Muscle of arm (tissue), 12 donors: ENCODE data around the gene VGLL3. TPM values are rescaled to one million over a fixed set of nuclear protein-coding genes. Genes with fewer than 3 reads are reported as not detected.

Experiments used
- DNase-seq: peaks from one replicate; pipeline ENCODE4 v3.0.0-alpha.2; 2013
- polyA plus RNA-seq, 12 donors: library from polyadenylated mRNA; unstranded; fragments of 120-200 nt; gene quantifications; one replicate each; pipeline ENCODE4 v1.2.1, GENCODE V29; 2013; ENCODE audit not compliant: insufficient read length in 12 of 12

Gene VGLL3
- polyA plus RNA-seq, 12 donors: 29.8 to 55.0 (median 34.4) TPM; not detected in 1

GRCh38 chr3:86954747-86955146 lies 36.2 kb downstream of the VGLL3 start:
- peak; percentile 51 for DNase-seq

GRCh38 chr3:86954226-86954625 lies 36.7 kb downstream of the VGLL3 start:
- no peak for DNase-seq

GRCh38 chr3:86951322-86951721 lies 39.6 kb downstream of the VGLL3 start:
- DNase-seq: no peak

- DNase-seq: no peak
Measured at GRCh38 chr3:86950717-86951116, 40.2 kb downstream of the VGLL3 start.

GRCh38 chr3:86949850-86950249 lies 41.1 kb downstream of the VGLL3 start:
- no peak for DNase-seq

- DNase-seq: peak; percentile 35
Measured at GRCh38 chr3:86948822-86949221, 42.1 kb downstream of the VGLL3 start.

- DNase-seq: peak; percentile 55
Measured at GRCh38 chr3:86942206-86942605, 48.7 kb downstream of the VGLL3 start.

GRCh38 chr3:86938416-86939105 lies 52.4 kb downstream of the VGLL3 start:
- DNase-seq: peak; percentile 54

GRCh38 chr3:86937306-86937791 lies 53.6 kb downstream of the VGLL3 start:
- DNase-seq: peak; percentile 59

- no peak for DNase-seq
Measured at GRCh38 chr3:86934851-86935250, 56.1 kb downstream of the VGLL3 start.

GRCh38 chr3:86930831-86931230 lies 60.1 kb downstream of the VGLL3 start:
- DNase-seq: no peak

- DNase-seq: no peak
Measured at GRCh38 chr3:86930181-86930580, 60.8 kb downstream of the VGLL3 start.

GRCh38 chr3:86929046-86929445 lies 61.9 kb downstream of the VGLL3 start:
- DNase-seq: no peak

- DNase-seq: no peak
Measured at GRCh38 chr3:86923071-86923491, 67.9 kb downstream of the VGLL3 start.

GRCh38 chr3:86921971-86922680 lies 68.8 kb downstream of the VGLL3 start:
- DNase-seq: no peak

GRCh38 chr3:86914670-86915069 lies 76.3 kb downstream of the VGLL3 start:
- DNase-seq: no peak

- no peak for DNase-seq
Measured at GRCh38 chr3:86913160-86913559, 77.8 kb downstream of the VGLL3 start.

GRCh38 chr3:86895202-86895601 lies 95.7 kb downstream of the VGLL3 start:
- no peak for DNase-seq

GRCh38 chr3:86890741-86891396 lies 100.1 kb downstream of the VGLL3 start:
- DNase-seq: no peak
